Measurements from ENCODE around the gene LINGO3.

The LINGO3 gene

GRCh38 chr19:2317756-2318155, 9.8 kb upstream of the LINGO3 start:
- POLR2A ChIA-PET = interaction anchor here (2.2 kb wide), 1 partner anchor 10 kb away, joined by 7 read pairs; the partner anchor contains the start of gene LSM7
- TF ChIP-seq HDGF (IDR thresholded peaks at IDR 0.05; ENCODE audit: borderline replicate concordance) (no peak), NFRKB (IDR thresholded peaks at IDR 0.05) (no peak), SUZ12 (IDR thresholded peaks at IDR 0.05) (no peak), ELF4 (IDR thresholded peaks at IDR 0.05) (no peak), LEF1 (IDR thresholded peaks at IDR 0.05; ENCODE audit: borderline replicate concordance) (no peak), FOXM1 (IDR thresholded peaks at IDR 0.05; ENCODE audit: borderline replicate concordance) (no peak), PKNOX1 (IDR thresholded peaks at IDR 0.05) (no peak), ARNT (IDR thresholded peaks at IDR 0.05) (no peak), BHLHE40 (IDR thresholded peaks at IDR 0.05; ENCODE audit: borderline replicate concordance) (no peak), FOXK2 (IDR thresholded peaks at IDR 0.05) (no peak), L3MBTL2 (conservative IDR thresholded peaks at IDR 0.05) (no peak), CTBP1 (IDR thresholded peaks at IDR 0.05; ENCODE audit: borderline replicate concordance) (no peak), TARDBP (IDR thresholded peaks at IDR 0.05) (no peak), FOXA1 (IDR thresholded peaks at IDR 0.05) (no peak), SP1 (IDR thresholded peaks at IDR 0.05) (no peak), ZNF384 (IDR thresholded peaks at IDR 0.05) (no peak)
- DNase-seq (ENCODE audit: extremely low spot score) = no peak
- CTCF ChIA-PET = no interaction called here

GRCh38 chr19:2317300-2317699, 9.3 kb upstream of the LINGO3 start:
- DNase-seq (ENCODE audit: extremely low spot score) = no peak
- ChIA-PET CTCF (interaction anchor here (0.6 kb wide), 1 partner anchor 165 kb away, joined by 3 read pairs; no protein-coding TSS in a partner anchor), POLR2A (interaction anchor here (2.2 kb wide), 1 partner anchor 10 kb away, joined by 7 read pairs; the partner anchor contains the start of gene LSM7)
- TF ChIP-seq ELF4 (IDR thresholded peaks at IDR 0.05) (no peak), SUZ12 (IDR thresholded peaks at IDR 0.05) (no peak), ARNT (IDR thresholded peaks at IDR 0.05) (no peak), TARDBP (IDR thresholded peaks at IDR 0.05) (no peak), ZNF384 (IDR thresholded peaks at IDR 0.05) (no peak), SP1 (IDR thresholded peaks at IDR 0.05) (no peak), FOXK2 (IDR thresholded peaks at IDR 0.05) (no peak), FOXM1 (IDR thresholded peaks at IDR 0.05; ENCODE audit: borderline replicate concordance) (no peak), NFRKB (IDR thresholded peaks at IDR 0.05) (no peak), L3MBTL2 (conservative IDR thresholded peaks at IDR 0.05) (no peak), BHLHE40 (IDR thresholded peaks at IDR 0.05; ENCODE audit: borderline replicate concordance) (no peak), LEF1 (IDR thresholded peaks at IDR 0.05; ENCODE audit: borderline replicate concordance) (no peak), FOXA1 (IDR thresholded peaks at IDR 0.05) (no peak), CTBP1 (IDR thresholded peaks at IDR 0.05; ENCODE audit: borderline replicate concordance) (no peak)

GRCh38 chr19:2315818-2316353, 7.9 kb upstream of the LINGO3 start:
- TF ChIP-seq FOXA1 (IDR thresholded peaks at IDR 0.05) (no peak), LEF1 (IDR thresholded peaks at IDR 0.05; ENCODE audit: borderline replicate concordance) (no peak), NFRKB (IDR thresholded peaks at IDR 0.05) (no peak), TARDBP (IDR thresholded peaks at IDR 0.05) (no peak), SP1 (IDR thresholded peaks at IDR 0.05) (no peak)
- no peak for DNase-seq (ENCODE audit: extremely low spot score)
- ChIA-PET POLR2A (interaction anchor here (0.5 to 2.2 kb wide), 3 partner anchors 12 to 273 kb away, joined by 3 to 7 read pairs (median 3); partner anchors contain the start of gene LSM7), CTCF (interaction anchor here (0.5 to 1.1 kb wide), 2 partner anchors 14 to 175 kb away, joined by 4 to 5 read pairs; no protein-coding TSS in a partner anchor)

- TF ChIP-seq SP1 (IDR thresholded peaks at IDR 0.05) = no peak
- CTCF ChIA-PET = no interaction called here
- POLR2A ChIA-PET = interaction anchor here (0.5 to 1.2 kb wide), 3 partner anchors 12 to 273 kb away, joined by 3 read pairs; no protein-coding TSS in a partner anchor
- DNase-seq (ENCODE audit: extremely low spot score) = no peak
These were observed 7.3 kb upstream of the LINGO3 start for GRCh38 chr19:2315121-2315817.

- ChIA-PET POLR2A (no interaction called here), CTCF (no interaction called here)
- no peak for TF ChIP-seq ZNF384 (IDR thresholded peaks at IDR 0.05)
- no peak for TF ChIP-seq BHLHE40 (IDR thresholded peaks at IDR 0.05; ENCODE audit: borderline replicate concordance)
- TF ChIP-seq L3MBTL2 (conservative IDR thresholded peaks at IDR 0.05) = no peak
- no peak for TF ChIP-seq FOXA1 (IDR thresholded peaks at IDR 0.05)
- TF ChIP-seq TARDBP (IDR thresholded peaks at IDR 0.05) = no peak
- TF ChIP-seq SP1 (IDR thresholded peaks at IDR 0.05) = no peak
- no peak for TF ChIP-seq NFRKB (IDR thresholded peaks at IDR 0.05)
- TF ChIP-seq PKNOX1 (IDR thresholded peaks at IDR 0.05) = no peak
- TF ChIP-seq CTBP1 (IDR thresholded peaks at IDR 0.05; ENCODE audit: borderline replicate concordance) = no peak
- no peak for TF ChIP-seq HDGF (IDR thresholded peaks at IDR 0.05; ENCODE audit: borderline replicate concordance)
These were observed 5.0 kb upstream of the LINGO3 start for GRCh38 chr19:2312820-2313501.

GRCh38 chr19:2311093-2311492, 3.1 kb upstream of the LINGO3 start:
- ChIA-PET CTCF (no interaction called here), POLR2A (no interaction called here)
- no peak for DNase-seq (ENCODE audit: extremely low spot score)
- TF ChIP-seq SUZ12 (IDR thresholded peaks at IDR 0.05) (no peak), PKNOX1 (IDR thresholded peaks at IDR 0.05) (no peak), NFRKB (IDR thresholded peaks at IDR 0.05) (no peak), LEF1 (IDR thresholded peaks at IDR 0.05; ENCODE audit: borderline replicate concordance) (no peak), CTBP1 (IDR thresholded peaks at IDR 0.05; ENCODE audit: borderline replicate concordance) (no peak), FOXM1 (IDR thresholded peaks at IDR 0.05; ENCODE audit: borderline replicate concordance) (no peak), FOXA1 (IDR thresholded peaks at IDR 0.05) (no peak), TARDBP (IDR thresholded peaks at IDR 0.05) (no peak), ZNF384 (IDR thresholded peaks at IDR 0.05) (no peak), ELF4 (IDR thresholded peaks at IDR 0.05) (no peak), L3MBTL2 (conservative IDR thresholded peaks at IDR 0.05) (no peak), FOXK2 (IDR thresholded peaks at IDR 0.05) (no peak)

More at GRCh38 chr19:2312820-2313501, 5.0 kb upstream of the LINGO3 start:
- no peak for DNase-seq (ENCODE audit: extremely low spot score)
